Upper lobe of left lung (tissue), 6 donors: ENCODE results near the gene RGS17. TPM values are rescaled to one million over a fixed set of nuclear protein-coding genes. Genes with fewer than 3 reads are reported as not detected.

Experiments
- ATAC-seq, 2 donors: fragments of 200-7000 bp; cut with Tn5 transposase; one replicate each; pipeline ENCODE4 v1.9.1; 2022; ENCODE audit warnings: mild to moderate bottlenecking in 2 of 2, moderate library complexity in 2 of 2; ENCODE audit not compliant: low FRiP score in 2 of 2
- DNase-seq, 2 donors: peaks; one replicate each; pipeline ENCODE4 v3.0.0-alpha.2; 2019 to 2020
- H3K27ac ChIP-seq, 4 donors: fragments of 200-600 bp; sonication (generic); one replicate each; pipeline ENCODE4 v1.5.1; 2016 to 2019
- H3K27me3 ChIP-seq, 4 donors: fragments of 200-600 bp; sonication (generic); one replicate each; pipeline ENCODE4 v1.5.1; 2017 to 2019
- H3K36me3 ChIP-seq, 4 donors: fragments of 200-600 bp; sonication (generic); one replicate each; pipeline ENCODE4 v1.5.1; 2016 to 2019
- H3K4me1 ChIP-seq, 4 donors: fragments of 200-600 bp; sonication (generic); one replicate each; pipeline ENCODE4 v1.5.1; 2018 to 2019
- H3K4me3 ChIP-seq, 4 donors: fragments of 200-600 bp; sonication (generic); one replicate each; pipeline ENCODE4 v1.5.1; 2017 to 2019; ENCODE audit warnings: mild to moderate bottlenecking in 2 of 4, moderate library complexity in 1 of 4
- H3K9me3 ChIP-seq, 4 donors: fragments of 200-600 bp; sonication (generic); one replicate each; pipeline ENCODE4 v1.5.1; 2018 to 2019
- EP300 ChIP-seq, 4 donors: sonication (generic); formaldehyde crosslinking; IDR thresholded peaks; one replicate each; pipeline ENCODE4 v1.5.1; 2017; ENCODE audit warnings: antibody characterized with exemption in 4 of 4, control low read depth in 2 of 4
- POLR2A ChIP-seq, 4 donors: fragments of 450-650 bp; IDR thresholded peaks; one replicate each; pipeline ENCODE4 v1.5.1; 2016 to 2017; ENCODE audit warnings: antibody characterized with exemption in 4 of 4, mild to moderate bottlenecking in 2 of 4
- POLR2AphosphoS5 ChIP-seq, 2 donors: sonication (generic); formaldehyde crosslinking; IDR thresholded peaks; one replicate each; pipeline ENCODE4 v1.5.1; 2017; ENCODE audit warnings: antibody characterized with exemption in 2 of 2
- WGBS, 2 donors: methylation state at CpG; one replicate each; pipeline ENCODE4 v1.1.5; 2017 to 2018; 5-methylcytosine and 5-hydroxymethylcytosine counted together
- total RNA-seq, 6 donors: library from RNA; depleted of rRNA in 4 of 6; stranded (reverse); fragments of >200 nt in 4 of 6; gene quantifications; one replicate each; pipeline versions ENCODE4 v1.1.0 to v1.2.1, GENCODE V29; 2016 to 2021
- TF ChIP-seq, protein P1 (sequence below), 6 experiments: fragments of 450-650 bp in 4 of 6; fragments of 200-600 bp in 2 of 6; sonication (generic) in 2 of 6; IDR thresholded peaks; one replicate each; pipeline ENCODE4 v1.5.1; 2016 to 2019; ENCODE audit warnings: antibody characterized with exemption in 6 of 6
- donor health status: DM: no; HTN: no; CAD: no; lungs with moderate emphysema.
- donor health status: DM: no; HTN: yes; CAD: no; lungs with severe emphysema.

The RGS17 gene
- total RNA-seq, 6 donors from 2014 or later = 0.15 to 0.49 (median 0.28) TPM; not detected in 2

DNA sequence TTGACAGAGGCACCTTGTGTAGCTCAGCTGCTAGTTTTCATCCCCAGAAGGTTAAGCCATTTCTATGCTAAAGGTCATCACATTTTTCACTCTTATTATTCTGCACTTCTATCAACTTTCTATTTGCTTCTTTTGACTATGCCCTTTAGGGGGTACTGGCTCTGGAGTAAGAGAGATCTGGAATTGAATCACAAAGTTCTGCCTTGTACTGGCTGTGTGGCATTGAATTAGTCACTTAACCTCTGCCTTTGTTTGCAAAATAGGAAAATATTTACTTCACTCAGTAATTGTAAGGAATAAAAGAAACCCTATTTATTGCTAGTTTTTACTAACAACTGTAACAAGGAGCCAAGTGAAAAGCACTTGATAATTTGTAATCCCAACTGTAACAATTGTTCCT, 71.8 kb downstream of the RGS17 start:
- Histone ChIP-seq H3K4me1 (no peaks in the 10 kb centered on the region), H3K36me3 (no peaks in the 10 kb centered on the region), H3K27ac (no peak overlapping the region), H3K27me3 (no peaks in the 10 kb centered on the region), H3K4me3 (no peak overlapping the region), H3K9me3 (peaks cover 0 to 6% (median 0%) of the 10 kb centered on the region in 4 donors)
- DNase-seq = no peak
- TF ChIP-seq, protein P1, sequence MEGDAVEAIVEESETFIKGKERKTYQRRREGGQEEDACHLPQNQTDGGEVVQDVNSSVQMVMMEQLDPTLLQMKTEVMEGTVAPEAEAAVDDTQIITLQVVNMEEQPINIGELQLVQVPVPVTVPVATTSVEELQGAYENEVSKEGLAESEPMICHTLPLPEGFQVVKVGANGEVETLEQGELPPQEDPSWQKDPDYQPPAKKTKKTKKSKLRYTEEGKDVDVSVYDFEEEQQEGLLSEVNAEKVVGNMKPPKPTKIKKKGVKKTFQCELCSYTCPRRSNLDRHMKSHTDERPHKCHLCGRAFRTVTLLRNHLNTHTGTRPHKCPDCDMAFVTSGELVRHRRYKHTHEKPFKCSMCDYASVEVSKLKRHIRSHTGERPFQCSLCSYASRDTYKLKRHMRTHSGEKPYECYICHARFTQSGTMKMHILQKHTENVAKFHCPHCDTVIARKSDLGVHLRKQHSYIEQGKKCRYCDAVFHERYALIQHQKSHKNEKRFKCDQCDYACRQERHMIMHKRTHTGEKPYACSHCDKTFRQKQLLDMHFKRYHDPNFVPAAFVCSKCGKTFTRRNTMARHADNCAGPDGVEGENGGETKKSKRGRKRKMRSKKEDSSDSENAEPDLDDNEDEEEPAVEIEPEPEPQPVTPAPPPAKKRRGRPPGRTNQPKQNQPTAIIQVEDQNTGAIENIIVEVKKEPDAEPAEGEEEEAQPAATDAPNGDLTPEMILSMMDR (IDR thresholded peaks at IDR 0.05) = no peak
- no peak for TF ChIP-seq POLR2AphosphoS5 (IDR thresholded peaks at IDR 0.05)
- no peak for TF ChIP-seq EP300 (IDR thresholded peaks at IDR 0.05)
- no peak for TF ChIP-seq POLR2A (IDR thresholded peaks at IDR 0.05)
- no peak for ATAC-seq

DNA sequence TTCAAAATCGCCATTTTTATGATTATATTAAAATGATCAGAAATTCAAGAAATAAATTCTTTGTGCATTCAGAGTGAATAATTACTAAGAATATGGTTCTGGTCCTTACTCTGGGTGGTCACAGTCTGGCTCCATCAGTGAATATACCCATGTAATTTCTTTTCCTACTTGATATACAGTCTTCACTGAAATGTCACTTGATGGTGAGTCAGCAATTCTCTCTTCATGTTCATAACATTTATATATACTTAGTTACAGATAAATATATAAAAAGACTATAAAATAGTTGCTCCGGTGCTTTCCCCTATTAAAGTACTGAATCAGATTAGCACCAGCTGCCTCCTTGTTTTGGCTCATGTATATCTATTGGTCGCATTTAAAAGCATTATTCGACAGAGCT, 72.2 kb downstream of the RGS17 start:
- Histone ChIP-seq H3K9me3 (peaks cover 0 to 6% (median 0%) of the 10 kb centered on the region in 4 donors), H3K4me1 (no peaks in the 10 kb centered on the region), H3K27ac (no peak overlapping the region), H3K4me3 (no peak overlapping the region), H3K36me3 (no peaks in the 10 kb centered on the region), H3K27me3 (no peaks in the 10 kb centered on the region)
- WGBS, 2 donors = 58 to 65% methylated on average over 4 of the region's 4 CpGs
- ATAC-seq (no peak), DNase-seq (no peak)
- TF ChIP-seq POLR2AphosphoS5 (IDR thresholded peaks at IDR 0.05) (no peak), EP300 (IDR thresholded peaks at IDR 0.05) (no peak)

DNA sequence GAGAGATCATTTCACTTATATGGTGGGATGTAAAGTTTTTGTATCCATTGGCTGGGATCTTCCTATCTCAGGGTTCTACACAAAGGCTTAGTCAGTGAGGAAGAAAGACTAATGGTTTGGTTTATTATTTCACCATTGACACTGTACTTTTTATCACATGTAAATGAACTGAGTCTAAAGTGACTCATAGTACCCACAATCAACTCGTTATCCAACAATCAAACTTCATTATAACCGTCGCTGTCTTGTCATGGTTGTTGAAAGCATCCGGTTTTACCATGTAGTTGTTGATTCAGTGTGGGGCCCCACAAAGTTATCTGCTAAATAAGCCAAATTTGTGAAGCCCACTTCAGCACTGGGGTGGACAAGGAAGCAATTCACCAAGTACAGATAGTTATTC, 72.8 kb downstream of the RGS17 start:
- Histone ChIP-seq H3K4me1 (no peaks in the 10 kb centered on the region), H3K27ac (no peak overlapping the region), H3K27me3 (no peaks in the 10 kb centered on the region), H3K4me3 (no peak overlapping the region), H3K9me3 (peaks cover 0 to 6% (median 0%) of the 10 kb centered on the region in 4 donors), H3K36me3 (no peaks in the 10 kb centered on the region)
- ATAC-seq = no peak
- TF ChIP-seq, protein P1 (IDR thresholded peaks at IDR 0.05) = no peak
- TF ChIP-seq POLR2A (IDR thresholded peaks at IDR 0.05) (no peak), EP300 (IDR thresholded peaks at IDR 0.05) (no peak), POLR2AphosphoS5 (IDR thresholded peaks at IDR 0.05) (no peak)
- no peak for DNase-seq
- 33 to 35% methylated on average over 4 of the region's 4 CpGs for WGBS, 2 donors

DNA sequence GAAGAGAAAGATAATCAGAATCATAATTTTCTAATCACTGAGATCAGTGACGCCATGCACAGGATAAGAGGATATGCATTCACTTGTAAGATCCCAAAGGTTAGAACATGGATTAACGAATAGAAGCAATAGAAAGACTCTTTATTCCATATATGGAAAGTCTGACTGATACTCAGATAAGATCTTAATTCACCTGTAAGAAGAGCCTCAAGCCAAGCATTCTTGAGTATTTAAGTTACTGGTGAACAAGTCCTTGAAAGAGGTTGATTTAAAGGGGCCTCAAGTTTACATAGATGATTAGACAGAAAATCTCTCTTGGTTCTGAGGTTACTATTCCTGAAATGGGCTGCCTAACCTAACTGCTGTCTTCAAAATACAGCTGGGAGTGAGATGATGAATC, 74.8 kb downstream of the RGS17 start:
- no peaks in the 10 kb centered on the region for H3K27me3 ChIP-seq
- H3K9me3 ChIP-seq = no peaks in the 10 kb centered on the region
- no peak for DNase-seq
- no peak overlapping the region for H3K27ac ChIP-seq
- 71 to 76% methylated on average over 2 of the region's 2 CpGs for WGBS, 2 donors
- no peaks in the 10 kb centered on the region for H3K4me1 ChIP-seq
- H3K4me3 ChIP-seq = no peak overlapping the region
- no peaks in the 10 kb centered on the region for H3K36me3 ChIP-seq
- ATAC-seq = no peak
- TF ChIP-seq POLR2AphosphoS5 (IDR thresholded peaks at IDR 0.05) = no peak
- no peak for TF ChIP-seq EP300 (IDR thresholded peaks at IDR 0.05)
- TF ChIP-seq POLR2A (IDR thresholded peaks at IDR 0.05) = no peak
- TF ChIP-seq, protein P1 (IDR thresholded peaks at IDR 0.05) = no peak

DNA sequence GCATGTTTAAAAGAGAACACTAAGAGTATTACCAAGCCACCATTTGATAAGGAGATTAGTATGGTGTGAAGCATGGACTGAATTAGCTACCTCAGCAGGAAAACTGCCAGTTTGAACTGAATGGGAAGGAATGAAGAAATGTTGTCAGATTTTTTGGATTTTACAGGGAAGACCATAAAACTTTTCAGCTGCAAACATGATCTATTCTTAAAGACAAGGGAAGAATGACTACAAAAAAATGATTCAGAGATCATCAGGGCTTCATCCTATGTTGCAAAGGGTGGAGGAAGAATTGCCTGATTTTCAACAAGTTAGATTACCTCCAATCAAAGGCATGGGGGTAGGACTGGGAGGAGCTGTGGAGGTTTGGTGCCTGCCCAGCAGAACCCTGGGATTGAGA, 79.3 kb downstream of the RGS17 start:
- DNase-seq (no peak), ATAC-seq (no peak)
- Histone ChIP-seq H3K9me3 (no peaks in the 10 kb centered on the region), H3K36me3 (no peaks in the 10 kb centered on the region), H3K27ac (no peak overlapping the region), H3K27me3 (no peaks in the 10 kb centered on the region), H3K4me3 (no peak overlapping the region), H3K4me1 (no peaks in the 10 kb centered on the region)
- TF ChIP-seq POLR2A (IDR thresholded peaks at IDR 0.05) (no peak), POLR2AphosphoS5 (IDR thresholded peaks at IDR 0.05) (no peak), EP300 (IDR thresholded peaks at IDR 0.05) (no peak)
- TF ChIP-seq, protein P1 (IDR thresholded peaks at IDR 0.05) = no peak
